Activated B cell treated with CpG ODN at 0.5 μM for 24 hours (primary cell): Measurements from ENCODE around the gene SERPINB4. TPM values are rescaled to one million over a fixed set of nuclear protein-coding genes. Genes with fewer than 3 reads are reported as not detected.
"Not testable (repeated sequence)": the region's sequence is repeated elsewhere in the genome, so short reads cannot be mapped to it uniquely, and the experiment has no call there.

Experiments
- ATAC-seq: fragments of 200-7000 bp; cut with Tn5 transposase; one replicate; pipeline ENCODE4 v1.10.0; 2021; ENCODE audit warnings: low read depth, mild to moderate bottlenecking, moderate library complexity
- CTCF ChIA-PET: fragments of 350-600 bp; sonication (Branson Sonifier 250); formaldehyde crosslinking; loops from one replicate; lab custom pipeline; 2021; ENCODE audit warnings: antibody characterized with exemption; lab: Charles Lee
- POLR2A ChIA-PET: fragments of 350-600 bp; sonication (Branson Sonifier 250); formaldehyde crosslinking; loops from one replicate; lab custom pipeline; 2021; ENCODE audit warnings: antibody characterized with exemption; lab: Charles Lee
- DNase-seq: peaks from one replicate; pipeline ENCODE4 v3.0.0; 2022
- H3K27ac Mint-ChIP-seq: one replicate; pipeline ENCODE4 v1.8.0; 2020; ENCODE audit warnings: mixed read lengths
- H3K27me3 Mint-ChIP-seq: one replicate; pipeline ENCODE4 v1.8.0; 2021; ENCODE audit warnings: mixed read lengths
- H3K36me3 Mint-ChIP-seq: one replicate; pipeline ENCODE4 v1.8.0; 2021; ENCODE audit warnings: low read depth, mixed read lengths
- H3K4me1 Mint-ChIP-seq: one replicate; pipeline ENCODE4 v1.8.0; 2021; ENCODE audit warnings: mixed read lengths
- H3K4me3 Mint-ChIP-seq: one replicate; pipeline ENCODE4 v1.8.0; 2020; ENCODE audit warnings: mild to moderate bottlenecking, mixed read lengths
- H3K9me3 Mint-ChIP-seq: one replicate; pipeline ENCODE4 v1.8.0; 2020; ENCODE audit warnings: mixed read lengths
- CTCF ChIP-seq: fragments of 200-600 bp; IDR thresholded peaks from one replicate; pipeline ENCODE4 v1.8.0; 2022; ENCODE audit warnings: antibody characterized with exemption, mild to moderate bottlenecking
- intact Hi-C: fragments of 100-400 bp; cut with micrococcal nuclease; formaldehyde crosslinking; loops from one replicate; pipeline ENCODE4 v1.15.1; 2024
- total RNA-seq: library from RNA; stranded (reverse); gene quantifications from 2 replicates; pipeline ENCODE4 v1.2.3, GENCODE V29; 2022

Gene SERPINB4
- total RNA-seq, 1 donor from 2014 or later = not detected

DNA sequence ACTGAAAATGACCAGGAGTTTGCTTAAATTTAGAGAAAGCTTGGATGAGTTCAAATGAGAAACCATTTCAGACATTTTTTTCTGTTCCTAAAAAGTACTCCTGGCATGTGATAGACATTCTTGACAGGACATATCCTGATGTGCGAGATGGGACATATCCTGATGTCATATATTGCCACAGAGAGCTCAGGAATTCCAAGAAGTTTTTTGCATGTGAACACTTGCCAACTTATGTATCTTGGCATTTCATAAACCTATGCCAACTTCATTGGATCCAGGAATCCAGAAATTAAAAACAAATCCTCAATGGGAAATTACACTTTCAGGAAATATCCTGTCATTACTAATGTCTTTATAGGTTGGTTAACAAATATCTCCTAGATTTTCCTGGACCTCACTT is 20.5 kb upstream of the SERPINB4 start:
- CTCF ChIA-PET = no interaction called here
- no peak for DNase-seq
- intact Hi-C loops = no loop called here
- no peak for ATAC-seq
- Mint-ChIP-seq H3K9me3 (peaks cover 3% of the 10 kb centered on the region), H3K4me3 (no peak overlapping the region), H3K27me3 (no peaks in the 10 kb centered on the region), H3K4me1 (no peaks in the 10 kb centered on the region), H3K36me3 (no peaks in the 10 kb centered on the region), H3K27ac (no peak overlapping the region)
- TF ChIP-seq CTCF = no peak
- POLR2A ChIA-PET = no interaction called here

GRCh38 chr18:63661750-63662149 is 17.7 kb upstream of the SERPINB4 start, which contains the start of gene SERPINB3:
TSS of gene SERPINB3 (minus strand) at chr18:63661893. CDS start at chr18:63661216, 677 bp downstream.
- DNase-seq, H3K9me3 Mint-ChIP-seq, POLR2A ChIA-PET, H3K4me3 Mint-ChIP-seq, H3K27me3 Mint-ChIP-seq, ATAC-seq, H3K4me1 Mint-ChIP-seq, H3K27ac Mint-ChIP-seq, H3K36me3 Mint-ChIP-seq, intact Hi-C loops, CTCF ChIA-PET: not testable (repeated sequence)

GRCh38 chr18:63658920-63659319 is 14.9 kb upstream of the SERPINB4 start:
- POLR2A ChIA-PET, H3K4me1 Mint-ChIP-seq, H3K9me3 Mint-ChIP-seq, H3K4me3 Mint-ChIP-seq, H3K27me3 Mint-ChIP-seq, H3K36me3 Mint-ChIP-seq, H3K27ac Mint-ChIP-seq, DNase-seq, CTCF ChIA-PET, ATAC-seq, intact Hi-C loops: not testable (repeated sequence)

- H3K27ac Mint-ChIP-seq, H3K9me3 Mint-ChIP-seq, H3K4me3 Mint-ChIP-seq, ATAC-seq, H3K4me1 Mint-ChIP-seq, DNase-seq, H3K36me3 Mint-ChIP-seq, POLR2A ChIA-PET, CTCF ChIA-PET, H3K27me3 Mint-ChIP-seq, intact Hi-C loops: not testable (repeated sequence)
Measured at GRCh38 chr18:63650271-63650670, 6.2 kb upstream of the SERPINB4 start.

DNA sequence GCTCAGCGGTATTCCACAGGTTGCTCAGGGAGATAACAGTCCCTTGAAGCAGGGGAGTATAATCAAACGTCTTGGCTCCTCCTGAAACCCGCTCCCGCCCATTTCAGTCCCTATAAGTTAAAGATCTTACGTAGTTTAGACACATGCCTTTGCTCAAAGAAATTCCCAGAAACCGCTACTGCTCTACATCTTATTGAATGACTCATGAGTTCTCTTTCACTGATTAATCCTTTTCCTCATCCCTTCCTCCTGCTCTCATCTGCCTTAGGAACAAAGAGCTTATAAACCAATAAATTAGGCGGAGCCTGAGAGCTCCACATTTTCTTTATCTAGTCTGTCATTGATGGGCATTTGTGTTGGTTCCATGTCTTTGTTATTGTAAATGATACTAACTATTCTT is 4.2 kb upstream of the SERPINB4 start:
- no peaks in the 10 kb centered on the region for H3K9me3 Mint-ChIP-seq
- DNase-seq = no peak
- intact Hi-C loops = no loop called here
- no peak overlapping the region for H3K27ac Mint-ChIP-seq
- ChIA-PET CTCF (no interaction called here), POLR2A (no interaction called here)
- H3K27me3 Mint-ChIP-seq = peaks cover 3% of the 10 kb centered on the region
- TF ChIP-seq CTCF = no peak
- H3K4me1 Mint-ChIP-seq = no peaks in the 10 kb centered on the region
- no peak overlapping the region for H3K4me3 Mint-ChIP-seq
- no peak for ATAC-seq
- no peaks in the 10 kb centered on the region for H3K36me3 Mint-ChIP-seq

DNA sequence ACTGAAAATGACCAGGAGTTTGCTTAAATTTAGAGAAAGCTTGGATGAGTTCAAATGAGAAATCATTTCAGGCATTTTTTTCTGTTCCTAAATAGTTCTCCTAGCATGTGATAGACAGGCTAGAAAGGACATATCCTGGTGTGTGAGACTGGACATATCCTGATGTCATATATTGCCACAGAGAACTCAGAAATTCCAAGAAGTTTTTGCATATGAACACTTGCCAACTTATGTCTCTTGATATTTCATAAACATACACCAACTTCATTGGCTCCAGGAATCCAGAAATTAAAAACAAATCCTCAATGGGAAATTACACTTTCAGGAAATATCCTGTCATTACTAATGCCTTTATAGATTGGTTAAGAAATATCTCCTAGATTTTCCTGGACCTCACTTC is 2.9 kb upstream of the SERPINB4 start:
- TF ChIP-seq CTCF = no peak
- Mint-ChIP-seq H3K36me3 (no peaks in the 10 kb centered on the region), H3K9me3 (no peaks in the 10 kb centered on the region), H3K27me3 (peaks cover 3% of the 10 kb centered on the region), H3K27ac (no peak overlapping the region), H3K4me1 (no peaks in the 10 kb centered on the region), H3K4me3 (no peak overlapping the region)
- POLR2A ChIA-PET = no interaction called here
- intact Hi-C loops = no loop called here
- DNase-seq = no peak
- CTCF ChIA-PET = no interaction called here
- no peak for ATAC-seq

GRCh38 chr18:63644694-63645093 is 638 bp upstream of the SERPINB4 start:
- H3K9me3 Mint-ChIP-seq, CTCF ChIA-PET, ATAC-seq, intact Hi-C loops, H3K27ac Mint-ChIP-seq, H3K4me3 Mint-ChIP-seq, POLR2A ChIA-PET, H3K4me1 Mint-ChIP-seq, DNase-seq, H3K36me3 Mint-ChIP-seq, H3K27me3 Mint-ChIP-seq: not testable (repeated sequence)

- H3K4me1 Mint-ChIP-seq, DNase-seq, H3K9me3 Mint-ChIP-seq, H3K27ac Mint-ChIP-seq, intact Hi-C loops, H3K27me3 Mint-ChIP-seq, H3K4me3 Mint-ChIP-seq, H3K36me3 Mint-ChIP-seq, ATAC-seq, CTCF ChIA-PET, POLR2A ChIA-PET: not testable (repeated sequence)
Measured at GRCh38 chr18:63642668-63643356, 1.2 kb downstream of the SERPINB4 start.

DNA sequence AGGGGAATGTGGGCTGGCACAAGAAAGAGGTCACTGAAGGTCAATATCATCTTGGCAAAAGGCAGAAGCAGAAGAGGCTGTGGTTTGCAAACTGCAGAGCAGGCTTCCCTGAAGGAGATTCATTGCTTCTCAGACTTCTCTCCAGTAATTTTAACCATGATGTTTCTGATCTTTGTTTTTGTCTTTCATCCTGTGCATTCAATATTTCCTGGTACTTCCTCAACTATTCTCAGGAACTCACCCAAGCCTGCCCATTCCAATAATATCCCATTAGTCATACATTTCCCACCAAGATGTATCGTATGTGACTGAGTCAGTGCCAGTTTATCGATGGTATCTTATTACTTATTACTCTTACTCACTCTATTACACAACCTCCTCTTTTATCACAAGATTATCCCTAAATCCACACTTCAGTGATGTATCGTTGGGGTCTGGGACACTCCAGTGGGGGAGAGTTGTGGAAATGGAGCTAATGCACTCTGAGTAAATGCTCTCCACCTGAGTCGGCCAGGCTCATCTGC is 2.8 kb downstream of the SERPINB4 start:
- H3K4me3 Mint-ChIP-seq, intact Hi-C loops, H3K4me1 Mint-ChIP-seq, H3K9me3 Mint-ChIP-seq, H3K27ac Mint-ChIP-seq, CTCF ChIA-PET, POLR2A ChIA-PET, ATAC-seq, DNase-seq, H3K36me3 Mint-ChIP-seq, H3K27me3 Mint-ChIP-seq: not testable (repeated sequence)
